WTC11 (cell line): ENCODE data around the gene HOXC11. TPM values are rescaled to one million over a fixed set of nuclear protein-coding genes. Genes with fewer than 3 reads are reported as not detected.

ENCODE experiments used
- ATAC-seq: fragments of 200-7000 bp; cut with Tn5 transposase; 2 replicates; pipeline ENCODE4 v1.10.0; 2021; ENCODE audit warnings: mild to moderate bottlenecking, moderate library complexity
- CTCF ChIA-PET: fragments of 300-600 bp; sonication (Branson Sonifier 250); formaldehyde crosslinking; loops from one replicate; lab custom pipeline; 2021; ENCODE audit warnings: antibody characterized with exemption; lab: Charles Lee
- POLR2A ChIA-PET: fragments of 350-600 bp; sonication (Branson Sonifier 250); formaldehyde crosslinking; loops from one replicate; lab custom pipeline; 2021; ENCODE audit warnings: antibody characterized with exemption; lab: Charles Lee
- DNase-seq: peaks from one replicate; pipeline ENCODE4 v3.0.0; 2021; ENCODE audit warnings: low spot score
- H3K27ac Mint-ChIP-seq: 2 replicates; pipeline ENCODE4 v1.8.0; 2021; ENCODE audit warnings: mixed read lengths
- H3K27me3 Mint-ChIP-seq: 2 replicates; pipeline ENCODE4 v1.8.0; 2021; ENCODE audit warnings: low read depth, mild to moderate bottlenecking, moderate library complexity, mixed read lengths
- H3K36me3 Mint-ChIP-seq: 2 replicates; pipeline ENCODE4 v1.8.0; 2021; ENCODE audit warnings: mixed read lengths
- H3K4me1 Mint-ChIP-seq: 2 replicates; pipeline ENCODE4 v1.8.0; 2022; ENCODE audit warnings: mixed read lengths
- H3K4me3 Mint-ChIP-seq: 2 replicates; pipeline ENCODE4 v1.8.0; 2021; ENCODE audit warnings: mild to moderate bottlenecking, moderate library complexity, mixed read lengths
- H3K9me3 Mint-ChIP-seq: 2 replicates; pipeline ENCODE4 v1.8.0; 2021; ENCODE audit warnings: mixed read lengths
- CBFB ChIP-seq: sonication (generic); formaldehyde crosslinking; IDR thresholded peaks from 2 replicates; pipeline ENCODE4 v1.8.1; 2022; ENCODE audit warnings: mild to moderate bottlenecking, low read depth, missing genetic modification reagents
- ELF4 ChIP-seq: sonication (generic); formaldehyde crosslinking; IDR thresholded peaks from 2 replicates; pipeline ENCODE4 v1.8.1; 2022; ENCODE audit warnings: low read depth, mild to moderate bottlenecking, moderate library complexity, missing genetic modification reagents
- EMX1 ChIP-seq: fragments of 250-450 bp; sonication (Bioruptor Pico); IDR thresholded peaks from 2 replicates; pipeline ENCODE4 v1.8.0; 2021; ENCODE audit warnings: mild to moderate bottlenecking
- ETV6 ChIP-seq: sonication (generic); formaldehyde crosslinking; IDR thresholded peaks from 2 replicates; pipeline ENCODE4 v1.8.1; 2022; ENCODE audit warnings: mild to moderate bottlenecking, missing genetic modification reagents
- FOXP1 ChIP-seq: sonication (generic); formaldehyde crosslinking; IDR thresholded peaks from 2 replicates; pipeline ENCODE4 v1.8.0; 2022; ENCODE audit warnings: missing genetic modification reagents, mild to moderate bottlenecking, moderate library complexity, borderline replicate concordance
- GRHL2 ChIP-seq: fragments of 250-450 bp; sonication (Bioruptor Pico); IDR thresholded peaks from 2 replicates; pipeline ENCODE4 v1.8.0; 2022; ENCODE audit warnings: mild to moderate bottlenecking, moderate library complexity; ENCODE audit not compliant: insufficient replicate concordance, severe bottlenecking
- HMGXB4 ChIP-seq: sonication (generic); formaldehyde crosslinking; IDR thresholded peaks from 2 replicates; pipeline ENCODE4 v1.8.1; 2023; ENCODE audit warnings: mild to moderate bottlenecking, moderate library complexity, missing genetic modification reagents
- IRF2 ChIP-seq: sonication (generic); formaldehyde crosslinking; IDR thresholded peaks from 2 replicates; pipeline ENCODE4 v1.8.0; 2022; ENCODE audit warnings: low read depth, missing genetic modification reagents, borderline replicate concordance
- NFATC4 ChIP-seq: fragments of 250-450 bp; sonication (Bioruptor Pico); IDR thresholded peaks from 2 replicates; pipeline ENCODE4 v1.9.0; 2021; ENCODE audit warnings: mild to moderate bottlenecking
- NFE2L1 ChIP-seq: sonication (generic); formaldehyde crosslinking; IDR thresholded peaks from 2 replicates; pipeline ENCODE4 v1.8.1; 2023; ENCODE audit warnings: missing genetic modification reagents
- NR3C1 ChIP-seq: sonication (generic); formaldehyde crosslinking; conservative IDR thresholded peaks from 2 replicates; pipeline ENCODE4 v1.8.1; 2023; ENCODE audit warnings: low read depth, mild to moderate bottlenecking, missing genetic modification reagents
- PRDM15 ChIP-seq: sonication (generic); formaldehyde crosslinking; IDR thresholded peaks from 2 replicates; pipeline ENCODE4 v1.8.0; 2022; ENCODE audit warnings: missing genetic modification reagents
- SMAD3 ChIP-seq: sonication (generic); formaldehyde crosslinking; IDR thresholded peaks from 2 replicates; pipeline ENCODE4 v1.8.0; 2022; ENCODE audit warnings: missing genetic modification reagents, mild to moderate bottlenecking, borderline replicate concordance
- TEAD1 ChIP-seq: sonication (generic); formaldehyde crosslinking; IDR thresholded peaks from 2 replicates; pipeline ENCODE4 v1.8.0; 2022; ENCODE audit warnings: mild to moderate bottlenecking, missing genetic modification reagents
- TP53 ChIP-seq: sonication (generic); formaldehyde crosslinking; IDR thresholded peaks from 2 replicates; pipeline ENCODE4 v1.8.1; 2023; ENCODE audit warnings: mild to moderate bottlenecking, missing genetic modification reagents
- ZNF121 ChIP-seq: sonication (generic); formaldehyde crosslinking; IDR thresholded peaks from 2 replicates; pipeline ENCODE4 v1.8.0; 2023; ENCODE audit warnings: missing genetic modification reagents
- ZNF219 ChIP-seq: sonication (generic); formaldehyde crosslinking; IDR thresholded peaks from 2 replicates; pipeline ENCODE4 v1.8.0; 2023; ENCODE audit warnings: missing genetic modification reagents, mild to moderate bottlenecking, borderline replicate concordance
- ZNF263 ChIP-seq: sonication (generic); formaldehyde crosslinking; IDR thresholded peaks from 2 replicates; pipeline ENCODE4 v1.8.1; 2022; ENCODE audit warnings: low read depth, mild to moderate bottlenecking, moderate library complexity, missing genetic modification reagents
- ZNF317 ChIP-seq: sonication (generic); formaldehyde crosslinking; IDR thresholded peaks from 2 replicates; pipeline ENCODE4 v1.8.1; 2023; ENCODE audit warnings: low read depth, mild to moderate bottlenecking, moderate library complexity, missing genetic modification reagents, borderline replicate concordance
- ZNF416 ChIP-seq: fragments of 250-450 bp; sonication (Bioruptor Pico); IDR thresholded peaks from 2 replicates; pipeline ENCODE4 v1.9.0; 2021; ENCODE audit warnings: mild to moderate bottlenecking, inconsistent platforms
- ZNF425 ChIP-seq: fragments of 250-450 bp; sonication (Bioruptor Pico); conservative IDR thresholded peaks from 2 replicates; pipeline ENCODE4 v1.9.0; 2021; ENCODE audit warnings: mild to moderate bottlenecking
- total RNA-seq: library from RNA; stranded (reverse); gene quantifications from 3 replicates; pipeline ENCODE4 v1.2.3, GENCODE V29; 2021
- TF ChIP-seq, protein P1 (sequence below): fragments of 250-450 bp; sonication (Bioruptor Pico); IDR thresholded peaks from 2 replicates; pipeline ENCODE4 v1.9.0; 2021; ENCODE audit warnings: mild to moderate bottlenecking

The HOXC11 gene
- total RNA-seq, 1 experiment from 2014 or later: not detected

- TF ChIP-seq SMAD3: no peak
- no peak for TF ChIP-seq ETV6
- no peak for TF ChIP-seq GRHL2 (CRISPR knock-in tag)
- no peak for TF ChIP-seq ZNF263 (CRISPR knock-in tag)
Measured at GRCh38 chr12:54004841-54005530, 32.1 kb downstream of the HOXC11 start (continued).

DNA sequence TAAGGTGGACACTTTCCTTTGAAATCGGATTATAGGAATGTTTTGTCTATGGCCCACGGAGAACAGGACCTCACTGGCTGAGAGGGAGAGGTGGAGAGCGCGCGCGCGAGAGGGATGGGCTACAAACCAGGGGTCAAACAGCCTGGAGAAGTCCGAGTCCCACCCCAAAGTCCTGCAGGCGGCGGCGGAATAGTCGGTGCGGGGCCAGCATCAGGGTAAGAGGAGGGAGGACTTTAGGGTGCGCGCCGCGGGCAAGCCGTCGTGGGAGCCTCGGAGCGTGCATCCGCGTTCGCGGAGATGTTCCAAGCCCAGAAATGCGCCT lies 32.6 kb downstream of the HOXC11 start:
- H3K27ac Mint-ChIP-seq: no peak overlapping the region
- POLR2A ChIA-PET: no interaction called here
- H3K9me3 Mint-ChIP-seq: no peaks in the 10 kb centered on the region
- H3K27me3 Mint-ChIP-seq: peaks cover 100% of the 10 kb centered on the region
- DNase-seq: no peak
- ATAC-seq: no peak
- H3K4me3 Mint-ChIP-seq: peak overlapping the region; percentile 28
- peaks cover 17% of the 10 kb centered on the region for H3K4me1 Mint-ChIP-seq
- H3K36me3 Mint-ChIP-seq: no peaks in the 10 kb centered on the region; the same call in 1 of the 2 replicates
- TF ChIP-seq CBFB: no peak
- TF ChIP-seq ZNF425 (CRISPR knock-in tag): no peak
- TF ChIP-seq NFATC4: no peak
- no peak for TF ChIP-seq ZNF219 (CRISPR knock-in tag)
- no peak for TF ChIP-seq HMGXB4 (CRISPR knock-in tag)
- TF ChIP-seq EMX1: no peak
- no peak for TF ChIP-seq NR3C1 (CRISPR knock-in tag)
- no peak for TF ChIP-seq TP53 (CRISPR knock-in tag)
- TF ChIP-seq ZNF121: no peak
- no peak for TF ChIP-seq ELF4 (CRISPR knock-in tag)
- TF ChIP-seq, protein P1, sequence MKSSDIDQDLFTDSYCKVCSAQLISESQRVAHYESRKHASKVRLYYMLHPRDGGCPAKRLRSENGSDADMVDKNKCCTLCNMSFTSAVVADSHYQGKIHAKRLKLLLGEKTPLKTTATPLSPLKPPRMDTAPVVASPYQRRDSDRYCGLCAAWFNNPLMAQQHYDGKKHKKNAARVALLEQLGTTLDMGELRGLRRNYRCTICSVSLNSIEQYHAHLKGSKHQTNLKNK: no peak
- TF ChIP-seq PRDM15: no peak
- no peak for TF ChIP-seq ZNF317 (CRISPR knock-in tag)
- no peak for TF ChIP-seq IRF2 (CRISPR knock-in tag)
- no peak for TF ChIP-seq ZNF416 (CRISPR knock-in tag)
- TF ChIP-seq TEAD1: no peak
- TF ChIP-seq FOXP1: no peak
- TF ChIP-seq NFE2L1 (CRISPR knock-in tag): no peak
- CTCF ChIA-PET: interaction anchor here (0.6 to 10.8 kb wide), 37 partner anchors 9 to 374 kb away, joined by 3 to 107 read pairs (median 4); partner anchors contain the start of genes HOXC10, HOXC5, HOXC6 and SMUG1
